IPS-NIHi7 (cell line): ENCODE data around the gene DOCK6.

ENCODE experiments used
- DNase-seq: peaks from one replicate; pipeline ENCODE4 v3.0.0; 2012; ENCODE audit warnings: mixed read lengths; ENCODE audit errors: extremely low spot score

DOCK6 gene

DNA sequence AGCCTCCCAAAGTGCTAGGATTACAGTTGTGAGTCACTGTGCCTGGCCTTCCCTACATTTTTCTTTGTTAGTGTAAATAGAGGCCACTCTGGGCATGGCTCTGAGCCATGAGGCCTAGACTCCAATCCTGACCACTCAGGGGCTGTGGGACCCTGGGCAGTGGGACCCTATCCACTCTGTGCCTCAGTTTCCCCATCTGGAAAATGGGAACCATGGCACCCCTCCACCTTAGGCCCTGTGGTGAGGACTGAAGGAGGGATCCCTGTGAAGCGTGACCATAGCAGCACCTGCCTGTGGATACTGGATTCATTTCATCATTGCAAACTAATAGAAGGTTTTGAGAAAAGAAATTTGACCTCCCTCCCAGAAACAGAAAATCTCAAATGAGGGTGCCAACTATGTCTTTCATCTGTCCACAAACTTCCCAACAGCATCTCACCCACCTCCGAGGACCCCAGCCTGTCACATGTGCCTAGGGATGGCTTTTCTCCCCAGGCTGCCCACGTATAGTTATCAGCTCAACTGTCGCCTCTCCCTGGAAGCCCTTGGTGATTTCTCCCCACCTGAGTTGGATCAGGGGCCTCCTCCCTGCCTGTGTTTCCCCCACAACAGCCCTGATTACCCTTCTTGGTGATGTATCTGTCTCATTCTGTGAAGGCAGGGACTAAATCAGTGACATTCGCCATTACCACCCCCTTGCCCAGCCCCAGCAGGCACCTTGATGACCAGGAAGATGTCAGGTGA is 17.3 kb downstream of the DOCK6 start:
- no peak for DNase-seq

DNA sequence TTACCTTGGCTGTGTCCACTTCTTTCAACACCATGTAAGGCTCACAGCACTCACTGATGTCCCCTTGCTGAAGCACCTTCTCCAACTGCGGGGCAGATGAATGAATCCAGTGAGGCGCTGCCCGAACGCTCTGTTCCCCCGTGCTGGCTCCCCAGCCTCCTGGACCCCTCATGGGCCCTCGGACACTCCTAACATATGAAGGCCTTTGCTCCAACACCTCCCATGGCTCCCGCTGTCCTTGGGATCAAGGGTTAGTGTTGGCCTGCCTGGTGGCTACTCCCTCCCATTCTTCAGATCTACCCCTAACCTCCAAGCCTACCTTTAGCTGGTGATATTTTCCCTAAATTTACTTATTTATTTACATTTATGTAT is 18.5 kb downstream of the DOCK6 start:
- DNase-seq: no peak

DNA sequence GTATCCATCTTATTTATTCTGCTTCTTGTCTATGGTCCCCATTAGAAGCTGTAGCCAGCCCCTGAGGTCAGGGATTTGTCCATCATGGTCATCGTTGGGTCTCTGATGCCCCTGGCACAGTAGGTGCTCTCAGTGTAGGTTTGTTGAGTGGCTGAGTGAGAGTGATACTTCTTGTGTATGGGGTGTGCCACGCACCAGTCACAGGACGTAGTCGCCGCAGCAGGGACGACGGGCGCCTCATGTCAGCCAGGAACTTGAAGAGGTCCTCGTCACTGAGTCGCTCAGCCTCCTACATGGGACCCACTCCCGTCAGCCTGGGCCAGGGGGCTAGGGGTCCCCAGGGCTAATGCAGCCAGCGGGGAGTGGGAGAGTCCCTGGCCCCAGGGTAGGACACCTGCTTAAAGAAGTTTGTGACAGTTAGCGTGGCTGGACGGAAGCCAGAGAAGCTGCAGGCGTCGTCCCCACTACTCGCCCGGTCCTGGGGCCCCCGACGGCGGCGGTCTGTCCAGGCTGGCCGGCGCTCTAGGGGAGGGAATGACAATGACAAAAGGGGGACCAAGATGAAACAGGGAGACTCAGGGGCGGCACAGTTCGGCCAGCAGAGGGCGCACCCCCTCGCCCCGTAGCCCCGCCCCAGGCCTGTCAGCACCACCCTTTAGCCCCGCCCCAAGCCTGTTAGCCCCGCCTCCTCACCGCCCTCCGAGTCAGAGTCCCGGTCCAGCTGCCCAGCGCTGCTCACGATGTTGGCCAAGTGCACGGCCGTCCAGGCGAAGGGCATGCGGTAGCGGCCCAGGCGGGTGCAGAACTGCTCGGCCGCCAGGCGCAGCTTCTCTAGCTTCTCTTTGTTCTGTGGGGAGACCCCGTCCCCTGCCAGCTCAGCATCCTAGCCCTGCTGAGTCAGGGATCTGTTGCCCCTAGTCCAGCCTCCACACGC is 19.2 kb downstream of the DOCK6 start:
- DNase-seq: peak; percentile 100

DNA sequence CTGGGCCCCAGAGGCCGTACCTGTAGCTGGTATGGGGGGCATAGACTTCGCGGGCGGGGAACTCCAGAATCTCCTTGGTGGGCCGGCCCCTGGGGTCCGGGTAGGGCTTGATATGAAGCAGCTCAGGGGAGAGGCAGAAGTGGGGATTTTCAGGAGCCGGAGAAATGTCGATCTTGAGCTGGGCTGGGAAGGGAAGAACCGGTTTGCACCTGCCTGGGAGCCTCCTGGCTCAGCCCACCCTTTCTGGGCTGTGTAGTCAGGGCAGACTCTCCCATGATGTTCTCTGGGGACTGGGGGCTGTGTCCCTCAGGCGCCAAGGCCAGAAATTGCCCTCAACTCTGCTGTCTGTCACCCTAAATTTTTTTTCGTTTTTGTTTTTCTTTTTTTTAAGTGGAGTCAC is 20.3 kb downstream of the DOCK6 start:
- no peak for DNase-seq

DNA sequence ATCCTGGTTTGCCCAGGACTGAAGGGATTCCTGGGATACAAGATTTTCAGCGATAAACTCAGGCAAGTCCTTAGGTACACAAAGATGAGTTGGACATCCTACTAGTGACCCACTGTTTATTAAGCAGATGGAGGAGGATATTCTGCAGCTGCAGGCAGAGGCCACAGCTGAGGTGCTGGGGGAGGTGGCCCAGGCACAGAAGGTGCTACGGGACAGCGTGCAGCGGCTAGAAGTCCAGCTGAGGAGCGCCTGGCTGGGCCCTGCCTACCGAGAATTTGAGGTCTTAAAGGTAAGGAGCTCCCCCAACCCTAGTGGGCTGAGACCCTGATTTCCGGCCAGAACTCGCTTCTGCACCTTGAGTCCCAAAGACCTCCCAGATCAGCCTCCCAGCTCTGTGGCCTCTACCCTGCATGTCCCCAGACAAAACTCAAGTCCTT is 22.3 kb downstream of the DOCK6 start:
- no peak for DNase-seq

DNA sequence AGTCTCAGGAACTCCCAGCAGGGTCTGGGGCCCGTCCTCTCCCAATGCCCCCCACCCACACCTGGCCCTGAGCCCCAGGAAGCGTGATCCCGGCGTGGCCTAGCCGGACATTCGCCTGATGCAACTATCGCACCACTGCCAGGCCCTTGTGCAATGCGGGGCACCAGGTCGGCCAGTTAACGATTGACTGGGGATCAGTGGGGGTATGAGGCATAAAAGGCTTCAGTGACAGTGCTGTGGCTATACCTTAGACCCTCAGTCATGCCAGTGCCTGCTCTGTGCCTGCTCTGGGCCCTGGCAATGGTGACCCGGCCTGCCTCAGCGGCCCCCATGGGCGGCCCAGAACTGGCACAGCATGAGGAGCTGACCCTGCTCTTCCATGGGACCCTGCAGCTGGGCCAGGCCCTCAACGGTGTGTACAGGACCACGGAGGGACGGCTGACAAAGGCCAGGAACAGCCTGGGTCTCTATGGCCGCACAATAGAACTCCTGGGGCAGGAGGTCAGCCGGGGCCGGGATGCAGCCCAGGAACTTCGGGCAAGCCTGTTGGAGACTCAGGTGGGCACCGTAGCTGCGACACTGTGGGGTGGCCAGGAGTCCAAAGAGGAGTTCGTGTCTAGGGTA is 22.8 kb downstream of the DOCK6 start, which contains the start of gene ANGPTL8:
Gene ANGPTL8 (plus strand): TSS at position 243 of the 624 bp plus-strand sequence. CDS start 19 bp downstream, at position 262.
- DNase-seq: no peak

DNA sequence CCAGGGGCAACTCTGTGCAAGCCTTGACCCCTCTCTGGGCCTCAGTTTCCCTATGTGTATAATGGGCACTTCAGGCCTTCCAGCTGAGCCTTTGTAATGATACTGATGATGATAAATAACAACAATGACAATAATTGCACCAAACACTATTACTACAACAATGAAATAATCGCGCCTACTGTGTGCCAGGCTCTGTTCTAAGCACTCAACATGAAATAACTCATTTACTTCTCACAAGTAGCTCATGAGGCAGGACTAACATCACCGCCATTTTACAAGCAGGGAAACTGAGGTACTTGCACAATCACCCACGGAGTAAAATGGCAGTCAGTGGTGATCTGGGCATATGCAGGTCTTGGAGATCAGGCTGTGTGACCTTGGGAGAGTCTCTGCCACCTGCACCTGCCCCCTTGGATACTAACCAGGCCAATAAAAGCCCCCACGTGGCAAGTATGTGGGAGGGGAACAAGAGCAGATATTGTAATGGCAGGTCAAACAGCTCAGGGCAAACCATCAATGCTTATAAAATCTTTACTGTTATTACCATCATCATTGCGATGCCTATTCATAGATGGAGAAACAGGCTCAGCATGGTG is 23.4 kb downstream of the DOCK6 start:
- no peak for DNase-seq

DNA sequence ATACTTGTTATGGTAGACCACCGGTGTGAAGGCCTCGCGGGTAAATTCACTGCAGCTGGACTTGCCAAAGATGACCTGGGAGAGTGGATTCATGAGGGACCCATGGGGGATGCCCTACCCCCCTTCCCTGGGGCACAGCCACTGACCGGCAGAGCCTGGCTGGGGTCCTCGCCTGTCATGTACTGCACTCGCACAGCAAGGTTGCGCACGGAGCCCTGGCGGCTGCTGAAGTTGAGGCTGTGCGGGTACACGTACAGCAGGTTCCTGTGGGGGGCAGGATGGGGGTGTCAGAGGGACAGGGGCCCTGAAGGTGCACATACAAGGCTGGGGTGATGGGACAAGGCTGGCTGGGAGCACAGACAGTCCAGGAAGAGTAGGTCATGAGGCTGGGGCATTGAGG is 24.3 kb downstream of the DOCK6 start:
- no peak for DNase-seq

DNA sequence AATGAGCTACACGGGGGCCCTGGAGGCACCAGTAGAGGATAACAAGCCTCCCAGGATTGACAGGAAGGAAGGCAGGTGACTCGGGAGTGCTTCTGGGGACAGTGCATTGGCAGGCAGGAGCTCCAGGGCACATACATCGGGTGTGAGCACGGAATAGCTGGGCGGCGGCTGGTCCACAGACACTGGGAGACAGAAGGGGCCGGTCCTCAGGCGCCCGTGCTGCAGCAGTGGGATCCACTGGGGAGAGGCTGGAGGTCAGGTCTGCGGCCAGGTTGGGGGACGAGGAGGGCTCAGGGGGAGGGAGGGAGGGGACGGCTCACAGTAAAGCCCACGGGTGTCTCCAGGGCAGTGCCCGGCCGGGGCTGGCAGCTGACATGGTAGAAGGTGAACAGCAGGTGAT is 25.0 kb downstream of the DOCK6 start:
- no peak for DNase-seq

DNA sequence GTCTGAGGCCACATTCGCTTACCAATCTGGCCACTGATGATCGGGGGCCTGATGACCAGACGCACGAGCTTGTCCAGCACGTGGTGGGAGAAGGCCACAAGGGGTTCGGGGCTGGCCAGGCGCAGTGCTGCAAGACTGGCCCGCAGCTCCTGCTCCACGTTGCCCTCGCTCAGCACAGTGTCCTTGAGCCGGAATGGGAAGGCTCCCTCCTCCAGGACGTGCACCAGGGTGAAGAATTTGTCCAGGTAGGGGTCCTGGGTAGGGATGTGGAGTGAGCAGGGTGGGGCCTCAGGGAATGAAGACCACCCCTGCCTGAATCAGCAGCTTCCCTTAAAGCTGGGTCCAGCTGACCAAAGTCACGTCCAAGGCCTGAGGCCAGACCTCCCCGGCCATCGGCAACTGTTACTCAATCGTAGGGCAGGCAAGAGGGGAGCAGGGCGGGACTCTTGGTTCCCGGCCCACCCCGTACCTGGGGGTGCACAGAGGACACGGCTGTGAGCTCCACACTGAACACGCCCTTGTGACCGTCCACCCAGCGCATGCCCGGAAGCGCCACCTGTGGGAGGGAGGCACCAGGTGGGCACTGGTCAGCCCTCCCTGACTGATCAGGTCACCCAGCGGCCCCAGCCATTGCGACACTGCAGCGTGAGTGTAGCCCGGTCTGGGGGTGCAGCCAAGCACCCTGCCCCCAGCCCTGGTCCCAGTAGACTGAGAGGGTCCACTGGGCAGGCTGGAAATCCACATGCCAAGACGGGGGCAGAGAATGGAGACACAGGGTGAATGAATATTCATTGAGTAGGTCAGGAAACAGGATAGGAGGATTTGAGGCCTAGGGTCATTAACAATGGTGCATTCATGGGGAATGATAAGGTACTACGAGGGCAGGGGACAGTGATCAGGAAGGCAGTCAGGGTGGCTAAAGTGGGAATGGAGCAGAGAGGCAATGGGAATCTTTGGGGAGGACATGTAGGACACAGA is 25.7 kb downstream of the DOCK6 start:
- DNase-seq: no peak

DNA sequence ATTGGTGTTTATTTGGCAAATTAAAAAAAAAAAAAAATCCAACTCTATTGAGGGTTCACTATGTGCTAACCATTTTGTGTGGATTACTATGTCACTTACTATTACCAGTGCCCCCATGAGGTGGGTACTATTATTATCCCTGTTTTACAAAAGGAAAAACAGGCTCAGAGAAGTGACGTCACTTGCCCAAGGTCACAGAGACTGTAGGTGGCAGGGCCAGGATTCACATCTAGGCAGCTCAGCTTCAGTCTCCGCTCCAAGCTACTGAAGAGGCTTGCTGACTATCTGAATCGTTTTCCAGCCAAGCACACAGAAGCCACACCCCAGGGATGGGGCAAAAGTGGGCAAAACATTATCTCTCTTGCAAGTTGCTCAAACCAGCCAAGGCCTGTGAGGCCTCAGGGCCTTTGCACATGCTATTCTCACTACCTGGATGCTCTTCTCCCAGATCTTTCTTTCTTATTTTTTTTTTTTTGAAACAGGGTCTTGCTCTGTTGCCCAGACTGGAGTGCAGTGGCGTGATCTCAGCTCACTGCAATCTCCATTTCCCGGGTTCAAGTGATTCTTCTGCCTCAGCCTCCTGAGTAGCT is 27.7 kb downstream of the DOCK6 start:
- no peak for DNase-seq

DNA sequence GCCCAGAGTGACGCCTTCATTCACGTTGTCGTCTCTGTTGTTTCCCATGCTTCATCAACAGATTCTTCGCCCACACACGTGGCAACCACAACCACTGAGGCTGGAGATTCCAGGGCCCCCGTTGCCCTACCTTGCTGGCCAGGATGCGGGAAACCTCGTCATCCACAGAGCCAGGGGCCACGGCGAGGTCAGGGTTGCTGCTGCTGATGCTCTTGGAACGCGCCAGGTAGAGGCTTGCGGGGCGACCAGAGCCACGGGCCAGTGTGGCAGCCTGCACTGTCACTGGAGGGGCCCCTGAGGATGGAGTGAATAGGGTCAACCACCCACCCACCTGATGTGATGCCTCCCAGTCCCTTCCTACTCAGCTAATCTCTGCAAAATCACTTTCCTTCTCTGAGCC is 29.3 kb downstream of the DOCK6 start:
- no peak for DNase-seq

DNA sequence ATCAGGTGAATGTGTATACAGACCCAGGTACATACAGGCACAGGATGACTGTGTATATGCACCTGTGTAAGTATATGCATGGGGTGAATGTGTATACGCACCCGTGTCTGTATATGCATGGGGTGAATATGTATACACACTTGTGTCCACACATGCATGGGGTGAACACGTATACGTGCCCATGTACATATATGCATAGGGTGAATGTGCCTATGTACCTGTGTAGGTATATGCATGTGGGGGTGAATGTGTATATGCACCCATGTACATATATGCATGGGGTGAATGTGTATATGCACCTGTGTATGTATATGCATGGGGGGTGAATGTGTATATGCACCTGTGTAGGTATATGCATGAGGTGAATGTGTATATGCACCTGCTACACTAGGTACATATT is 29.8 kb downstream of the DOCK6 start:
- DNase-seq: no peak

DNA sequence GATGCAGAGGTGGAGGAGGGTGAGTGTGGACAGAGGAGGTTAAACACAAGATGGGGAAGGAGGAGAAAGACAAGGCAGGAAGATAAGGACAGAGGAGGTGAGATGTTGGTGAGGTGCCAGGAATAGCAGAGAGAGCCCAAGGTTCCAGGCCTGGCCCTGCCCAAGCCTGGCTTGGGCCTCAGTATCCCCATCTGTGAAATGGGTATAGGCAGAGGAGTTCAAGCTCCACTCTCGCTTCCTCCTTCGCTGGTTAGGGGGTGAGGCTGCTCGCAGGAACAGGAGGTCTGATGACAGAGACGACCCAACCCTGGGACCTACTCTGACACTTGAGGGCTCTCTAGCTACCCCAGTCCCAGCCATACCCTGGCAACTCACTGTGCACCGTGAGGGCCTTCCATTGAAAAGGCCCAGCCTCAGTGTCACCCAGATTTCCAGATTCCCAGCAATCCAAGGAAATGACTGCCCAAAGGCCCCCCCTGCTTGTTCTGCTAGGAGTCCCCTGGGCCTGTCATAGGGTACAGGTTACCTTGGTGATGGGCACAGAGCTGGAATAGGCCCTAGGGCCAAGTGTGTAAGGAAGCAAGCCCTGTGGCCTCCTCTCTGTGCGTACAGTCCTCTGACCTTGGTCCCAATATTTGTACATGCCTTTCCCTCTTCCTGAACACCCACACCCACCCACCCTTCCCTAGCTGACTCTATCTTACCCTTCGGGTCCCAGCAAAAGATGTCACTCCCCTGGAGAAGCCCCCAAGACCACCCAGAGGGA is 31.5 kb downstream of the DOCK6 start:
- no peak for DNase-seq

DNA sequence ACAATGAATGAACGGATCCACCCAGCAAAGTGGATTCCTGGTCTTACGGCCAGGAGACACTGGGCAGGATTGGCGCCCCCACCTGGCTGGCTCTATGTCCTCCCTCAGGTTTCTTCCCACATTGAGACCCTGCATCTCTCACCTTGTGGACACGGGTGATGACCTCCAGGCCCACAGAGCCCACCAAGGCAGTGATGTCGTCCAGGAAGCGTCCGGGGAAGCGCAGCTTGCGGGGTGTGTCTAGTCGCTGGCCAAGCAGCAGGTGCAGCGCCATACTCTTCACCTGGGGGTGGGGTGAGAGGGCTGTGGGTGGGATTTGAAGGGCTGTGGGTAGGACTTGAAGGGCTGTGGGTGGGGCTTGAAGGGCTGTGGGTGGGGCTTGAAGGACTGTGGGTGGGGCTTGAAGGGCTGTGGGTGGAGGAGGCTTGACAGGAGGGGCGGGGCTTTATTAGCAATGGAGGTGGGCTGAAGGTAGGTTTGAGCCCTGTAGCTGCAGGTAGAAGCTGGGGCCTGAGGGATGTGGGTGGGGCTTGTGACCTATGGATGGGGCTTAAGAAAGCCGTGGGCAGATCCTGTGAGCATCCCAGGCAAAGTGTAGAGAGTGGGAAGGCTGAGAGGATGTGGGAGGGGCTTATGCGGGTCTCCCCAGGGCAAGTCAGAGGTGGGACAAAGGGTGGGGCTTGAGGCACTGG is 35.0 kb downstream of the DOCK6 start:
- peak; percentile 96 for DNase-seq

DNA sequence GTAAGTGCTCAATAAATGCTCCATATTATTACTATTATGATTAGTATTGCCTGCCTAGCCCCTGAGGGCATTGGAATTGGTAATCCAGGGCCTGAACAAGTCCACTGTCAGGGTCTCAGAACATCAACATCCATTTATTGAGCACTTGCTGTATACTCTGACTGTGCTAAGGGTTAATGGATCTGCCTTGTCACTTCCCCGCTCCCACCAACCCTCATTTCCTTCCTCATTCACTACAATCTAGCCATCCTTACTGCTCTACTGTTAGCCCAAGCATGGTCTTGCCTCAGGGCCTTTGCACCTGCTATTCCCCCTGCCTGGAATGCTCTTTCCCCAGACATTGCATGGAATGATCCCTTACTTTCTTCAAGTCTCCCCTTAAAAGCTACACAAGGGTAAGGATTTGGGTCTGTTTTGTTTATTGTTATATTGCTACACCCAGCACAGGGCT is 35.6 kb downstream of the DOCK6 start:
- no peak for DNase-seq

DNA sequence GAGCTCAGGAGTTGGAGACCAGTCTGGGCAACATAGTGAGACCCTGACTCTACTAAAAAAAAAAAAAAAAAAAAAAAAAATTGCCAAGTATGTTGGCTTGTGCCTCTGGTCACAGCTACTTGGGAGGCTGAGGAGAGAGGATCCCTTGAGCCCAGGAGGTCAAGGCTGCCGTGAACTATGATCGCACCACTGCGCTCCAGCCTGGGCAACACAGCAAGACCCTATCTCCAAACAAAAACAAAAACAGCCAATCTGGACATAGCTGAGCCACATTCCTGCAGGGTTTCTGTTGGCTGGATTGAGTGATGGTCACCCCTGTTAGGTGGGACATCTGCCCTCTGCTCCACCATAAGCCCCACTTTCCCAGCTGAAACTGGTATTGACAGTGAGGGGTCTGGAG is 36.5 kb downstream of the DOCK6 start:
- no peak for DNase-seq

DNA sequence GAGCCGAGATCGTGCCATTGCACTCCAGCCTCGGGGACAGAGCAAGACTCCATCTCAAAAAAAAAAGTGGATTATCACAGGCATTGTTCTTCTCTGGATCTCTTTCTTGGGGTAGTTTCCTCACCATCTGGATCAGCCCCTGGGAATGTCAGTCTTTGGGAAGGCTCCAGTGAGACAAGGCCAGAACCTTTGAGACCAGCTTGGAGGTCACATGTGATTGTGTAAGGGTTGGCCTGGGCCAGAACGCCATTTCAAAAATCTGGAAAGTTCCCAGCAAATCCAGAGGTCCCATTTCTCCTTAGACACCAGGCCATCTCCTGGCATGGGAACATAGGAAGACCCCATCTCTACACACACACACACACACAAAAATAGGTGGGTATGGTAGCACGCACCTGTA is 37.2 kb downstream of the DOCK6 start:
- DNase-seq: no peak

DNA sequence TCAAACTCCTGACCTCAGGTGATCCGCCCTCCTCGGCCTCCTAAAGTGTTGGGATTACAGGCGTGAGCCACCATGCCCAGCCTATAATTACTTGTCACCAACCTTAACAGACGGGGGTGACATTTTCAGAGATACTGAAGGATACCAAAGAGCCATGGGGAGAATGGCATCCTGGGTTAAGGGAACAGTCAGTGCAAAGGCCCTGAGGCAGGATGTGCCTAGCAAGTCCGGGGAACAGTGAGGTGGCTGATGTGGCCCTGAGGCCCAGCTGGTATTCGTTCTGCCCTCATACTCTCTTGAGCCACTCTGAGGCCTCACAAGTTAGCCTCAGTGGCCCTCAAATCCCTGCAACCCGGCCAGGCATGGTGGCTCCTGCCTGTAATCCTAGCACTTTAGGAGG is 37.9 kb downstream of the DOCK6 start:
- DNase-seq: no peak
